ENCODE data around the gene ASTN2.
"Not testable (repeated sequence)": the region's sequence is repeated elsewhere in the genome, so short reads cannot be mapped to it uniquely, and the experiment has no call there.

Gene ASTN2

DNA sequence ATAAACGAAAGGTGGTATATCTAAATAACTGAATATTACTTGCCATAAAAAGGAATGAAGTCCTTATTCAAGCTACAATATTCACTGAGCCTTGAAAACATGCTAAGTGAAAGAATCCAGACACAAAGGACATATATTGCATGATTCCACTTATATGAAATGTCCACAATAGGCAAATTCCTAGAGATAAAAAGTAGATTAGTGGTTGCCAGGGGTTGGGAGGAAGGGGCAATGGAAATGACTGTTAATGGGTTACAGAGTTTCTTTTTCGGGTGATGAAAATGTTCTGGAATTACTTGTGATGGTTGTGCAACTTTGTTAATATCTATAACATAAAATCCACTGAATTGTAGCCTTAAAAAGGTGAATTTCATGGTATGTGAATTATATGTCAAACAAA is 954.8 kb downstream of the ASTN2 start:
- DNase-seq (ENCODE audit: low spot score), result no peak

DNA sequence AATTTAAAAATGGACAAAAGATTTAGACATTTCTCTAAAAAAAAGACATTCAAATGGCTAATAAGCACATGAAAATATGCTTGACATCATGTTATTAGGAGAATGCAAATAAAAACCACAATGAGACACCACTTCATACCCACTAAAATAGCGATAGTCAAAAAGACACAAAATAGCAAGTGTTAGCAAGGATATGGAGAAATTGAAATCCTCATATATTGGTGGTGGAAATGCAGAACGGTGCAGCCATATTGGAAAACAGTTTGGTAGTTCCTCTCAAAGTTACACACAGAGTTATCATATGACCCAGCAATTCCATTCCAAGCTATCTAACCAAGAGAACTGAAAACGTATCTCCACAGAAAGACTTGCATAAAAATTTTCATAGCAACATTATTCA is 955.3 kb downstream of the ASTN2 start:
- DNase-seq (ENCODE audit: low spot score), result no peak

DNA sequence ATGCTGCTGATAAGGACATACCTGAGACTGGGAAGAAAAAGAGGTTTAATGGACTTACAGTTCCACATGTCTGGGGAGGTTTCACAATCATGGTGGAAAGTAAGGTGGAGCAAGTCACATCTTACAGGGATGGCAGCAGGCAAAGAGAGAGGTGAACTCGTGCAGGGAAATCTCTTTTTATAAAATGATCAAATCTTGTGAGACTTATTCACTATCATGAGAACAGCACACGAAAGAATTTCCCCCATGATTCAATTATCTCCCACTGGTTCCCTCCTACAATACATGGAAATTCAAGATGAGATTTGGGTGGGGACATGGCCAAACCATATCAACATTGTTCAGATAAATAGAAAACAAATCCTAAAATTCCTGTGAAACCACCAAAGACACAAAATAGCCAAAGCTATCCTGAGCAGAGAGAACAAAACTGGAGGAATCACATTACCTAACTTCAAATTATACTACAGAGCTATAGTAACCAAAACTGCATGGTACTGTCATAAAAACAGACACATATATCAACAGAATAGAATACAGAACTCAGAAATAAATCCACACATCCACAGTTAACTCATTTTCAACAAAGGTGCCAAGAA is 958.3 kb downstream of the ASTN2 start:
- no peak for DNase-seq (ENCODE audit: low spot score)

- DNase-seq (ENCODE audit: low spot score), result not testable (repeated sequence)
Observed at GRCh38 chr9:116454539-116454938, 960.3 kb downstream of the ASTN2 start.

DNA sequence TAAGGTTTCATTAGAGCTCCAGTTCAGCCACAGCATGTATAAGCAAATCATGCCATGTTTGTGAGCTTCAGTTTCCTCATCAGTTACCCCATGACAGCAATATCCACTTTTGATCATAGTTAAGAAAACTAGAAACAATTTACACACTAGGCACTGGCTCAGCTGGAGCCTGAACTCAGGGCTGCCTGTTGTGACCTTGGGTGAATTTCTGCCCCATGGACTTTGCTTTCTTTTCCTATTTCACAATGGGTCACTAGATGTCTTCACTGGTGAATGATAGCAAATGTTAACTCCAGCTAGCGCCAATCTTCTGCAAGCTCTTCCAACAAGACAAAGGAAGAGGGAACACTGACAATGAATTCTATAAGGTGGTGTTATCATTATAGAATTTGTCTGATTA is 961.1 kb downstream of the ASTN2 start:
- no peak for DNase-seq (ENCODE audit: low spot score)

GRCh38 chr9:116452634-116453033 is 962.2 kb downstream of the ASTN2 start:
- DNase-seq (ENCODE audit: low spot score), result no peak

- no peak for DNase-seq (ENCODE audit: low spot score)
Observed at GRCh38 chr9:116452227-116452626, 962.6 kb downstream of the ASTN2 start.

- DNase-seq (ENCODE audit: low spot score), result no peak
Observed at GRCh38 chr9:116451500-116452115, 963.2 kb downstream of the ASTN2 start.

GRCh38 chr9:116450378-116451139 is 964.3 kb downstream of the ASTN2 start:
- no peak for DNase-seq (ENCODE audit: low spot score)

DNA sequence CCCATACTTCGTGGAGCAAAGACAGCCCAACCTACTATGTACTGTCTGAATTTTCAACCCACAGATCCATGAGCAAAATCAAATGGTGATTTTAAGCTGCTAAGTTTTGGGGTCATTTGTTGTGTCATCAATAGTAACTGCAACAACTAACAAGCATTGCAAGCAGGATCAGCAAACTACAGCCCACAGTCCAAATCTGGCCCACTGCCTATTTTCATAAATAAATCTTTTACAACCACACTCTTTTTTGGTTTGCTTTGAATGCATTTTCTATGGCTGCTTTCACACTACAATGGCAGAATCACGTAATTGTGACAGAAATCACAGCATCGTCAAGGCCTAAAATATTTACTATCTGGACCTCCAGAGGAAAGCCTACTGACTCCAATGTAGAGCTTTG is 964.9 kb downstream of the ASTN2 start:
- DNase-seq (ENCODE audit: low spot score), result no peak

DNA sequence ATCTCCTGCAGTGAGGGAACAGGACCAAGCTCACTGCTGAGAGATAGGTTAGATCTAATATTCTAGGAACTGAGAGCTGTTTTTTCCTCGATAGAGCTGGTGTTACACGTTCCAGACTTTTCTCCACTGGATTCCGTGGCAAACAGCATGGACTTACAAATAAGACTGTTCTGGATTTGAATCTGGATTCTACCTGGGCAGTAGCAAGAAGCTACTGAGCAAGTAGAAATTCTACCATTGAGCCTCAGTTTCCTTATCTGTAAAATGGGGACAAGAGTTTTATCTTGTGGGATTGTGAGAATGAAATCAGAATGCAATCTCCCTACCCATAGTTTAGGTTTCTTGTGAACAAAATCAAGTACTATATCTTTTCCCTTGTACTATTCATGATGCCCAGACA is 966.4 kb downstream of the ASTN2 start:
- no peak for DNase-seq (ENCODE audit: low spot score)

DNA sequence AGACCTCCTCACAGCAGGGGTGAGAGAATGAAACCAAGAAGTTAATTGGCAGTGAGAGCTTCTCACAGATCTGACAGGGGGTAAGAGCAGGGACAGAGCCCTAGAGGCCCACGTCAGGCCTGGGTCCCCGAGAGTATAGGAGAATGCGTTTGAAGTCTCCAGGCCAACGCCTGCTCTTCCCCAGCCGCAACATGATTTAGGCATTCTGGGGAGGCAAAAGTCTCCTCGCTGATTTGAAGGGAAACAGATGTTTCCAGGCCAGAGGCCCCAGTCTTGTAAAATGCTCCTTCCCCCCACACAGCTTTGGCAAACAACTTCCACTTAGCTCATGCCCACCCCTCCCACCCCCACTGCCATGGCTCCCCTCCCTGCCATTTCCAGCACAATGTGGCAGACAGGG is 966.9 kb downstream of the ASTN2 start:
- no peak for DNase-seq (ENCODE audit: low spot score)

- DNase-seq (ENCODE audit: low spot score), result no peak
Observed at GRCh38 chr9:116442528-116442927, 972.3 kb downstream of the ASTN2 start.

DNA sequence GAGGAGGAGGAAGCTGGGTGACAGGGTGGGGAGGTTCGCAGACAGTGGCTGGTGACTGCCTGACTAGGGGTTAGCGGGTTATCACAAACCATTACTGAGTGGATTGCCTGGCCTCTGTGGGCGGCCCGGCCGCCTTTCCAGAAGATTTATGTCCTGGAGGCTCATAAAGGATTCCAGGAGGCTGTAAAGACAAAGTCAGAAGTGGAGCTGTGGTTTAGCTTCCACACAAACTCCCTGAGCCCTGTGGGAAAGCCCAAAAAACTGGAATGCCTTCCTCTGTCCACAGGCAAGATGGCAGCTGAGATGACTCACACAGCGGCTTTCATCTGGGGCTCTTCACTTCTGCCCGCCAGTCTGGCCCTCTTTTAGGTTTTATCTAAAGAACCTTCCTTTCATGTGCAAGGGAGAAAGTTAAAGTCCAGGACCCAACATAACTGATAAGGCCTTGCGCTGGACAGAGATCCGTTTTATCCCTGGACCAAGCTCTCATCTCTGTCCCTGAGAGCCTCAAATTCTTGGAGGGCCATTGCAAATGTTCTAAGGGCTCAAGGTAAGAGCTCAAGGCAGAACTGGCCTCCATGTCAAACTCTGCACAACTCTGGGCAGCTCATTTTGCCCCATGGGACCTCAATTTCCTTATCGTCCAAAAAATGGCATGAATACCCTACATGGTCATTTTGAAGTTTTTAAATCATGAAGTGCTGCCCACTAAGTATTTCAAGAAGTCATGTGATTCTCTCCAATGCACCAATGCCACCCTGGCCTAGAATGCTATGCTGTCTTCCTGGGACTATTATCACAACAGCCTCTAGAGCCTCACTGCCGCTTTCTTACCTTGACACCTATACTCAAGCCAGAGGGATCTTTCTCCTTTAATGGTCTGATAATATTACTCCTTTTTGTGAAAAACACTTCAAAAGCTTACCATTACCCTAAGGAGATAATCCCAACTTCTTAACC is 977.2 kb downstream of the ASTN2 start:
- DNase-seq (ENCODE audit: low spot score), result no peak

- DNase-seq (ENCODE audit: low spot score), result no peak
Observed at GRCh38 chr9:116436121-116436520, 978.7 kb downstream of the ASTN2 start.

DNA sequence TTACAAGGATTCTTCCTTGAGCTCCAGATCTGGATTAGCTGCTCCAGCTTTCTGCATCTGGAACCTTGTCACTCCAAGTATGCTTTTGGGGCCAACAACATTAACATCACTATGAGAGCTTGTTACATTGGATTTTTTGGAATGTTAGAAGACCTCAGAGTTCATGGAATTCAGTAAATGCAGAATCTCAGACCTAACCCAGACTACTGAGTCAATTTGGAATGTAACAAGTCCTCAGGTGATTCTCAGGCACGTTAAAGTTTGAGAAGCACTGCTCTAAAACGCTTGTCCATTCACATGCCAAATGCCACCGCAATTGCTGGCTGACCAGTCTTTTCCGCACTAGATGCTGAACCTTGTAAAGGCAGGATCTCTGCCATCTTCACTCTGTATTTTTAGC is 979.2 kb downstream of the ASTN2 start:
- DNase-seq (ENCODE audit: low spot score), result no peak

DNA sequence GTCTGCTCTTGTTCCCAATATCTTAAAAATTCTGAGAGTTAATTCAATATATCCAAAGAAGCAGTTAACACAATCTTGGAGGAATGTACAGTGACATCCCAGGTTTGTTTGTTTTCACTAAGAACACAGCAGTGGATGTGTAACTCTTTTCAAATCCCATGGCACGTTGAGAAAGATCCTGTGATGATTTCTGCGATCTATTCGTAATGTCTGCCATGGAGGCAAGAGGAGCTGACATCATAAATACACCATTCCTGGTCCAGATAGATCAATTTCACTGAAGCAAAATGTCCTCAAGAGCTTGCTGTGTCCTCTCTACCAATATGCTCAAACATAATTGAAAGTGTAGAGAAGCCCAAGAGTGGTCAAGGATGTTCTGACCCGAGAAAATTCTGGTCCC is 980.5 kb downstream of the ASTN2 start:
- no peak for DNase-seq (ENCODE audit: low spot score)

DNA sequence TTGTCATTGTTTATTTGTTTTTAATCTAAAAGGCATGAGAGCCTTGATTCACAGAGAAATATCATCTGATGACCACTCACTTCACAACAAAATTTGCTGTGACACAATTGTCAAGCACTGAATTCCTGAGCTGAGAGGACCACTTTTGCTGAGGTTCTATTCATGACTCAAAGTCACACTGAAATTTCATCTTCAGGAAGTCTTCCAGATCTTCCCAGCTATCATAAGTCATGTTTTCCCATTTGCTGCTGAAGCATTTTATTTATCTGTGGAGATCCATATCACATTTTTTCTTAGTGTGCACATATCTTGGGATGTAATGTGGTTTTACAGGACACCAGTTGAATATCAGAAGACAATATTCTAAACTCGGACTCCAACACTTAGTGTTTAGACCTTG is 982.8 kb downstream of the ASTN2 start:
- no peak for DNase-seq (ENCODE audit: low spot score)

DNA sequence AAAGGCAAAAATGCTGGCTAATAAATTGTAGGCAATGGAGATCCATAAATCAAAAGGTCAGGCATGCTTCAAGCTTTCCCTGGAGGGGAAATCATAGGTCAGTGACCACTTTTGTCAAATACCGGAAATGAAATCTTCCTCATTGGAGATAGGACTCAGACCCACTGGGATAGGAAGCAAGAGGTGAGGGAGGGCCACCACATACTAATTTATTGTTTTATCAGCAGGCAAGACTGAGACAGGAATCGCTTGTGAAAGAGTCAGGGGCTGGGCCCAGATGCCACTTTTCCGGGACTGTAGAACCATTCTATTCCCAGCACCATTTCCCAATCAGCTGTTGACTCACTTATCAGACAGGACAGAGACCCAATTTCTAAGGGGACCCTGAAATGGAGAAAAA is 984.0 kb downstream of the ASTN2 start:
- DNase-seq (ENCODE audit: low spot score), result no peak

- no peak for DNase-seq (ENCODE audit: low spot score)
Observed at GRCh38 chr9:116425244-116425643, 989.6 kb downstream of the ASTN2 start.

DNA sequence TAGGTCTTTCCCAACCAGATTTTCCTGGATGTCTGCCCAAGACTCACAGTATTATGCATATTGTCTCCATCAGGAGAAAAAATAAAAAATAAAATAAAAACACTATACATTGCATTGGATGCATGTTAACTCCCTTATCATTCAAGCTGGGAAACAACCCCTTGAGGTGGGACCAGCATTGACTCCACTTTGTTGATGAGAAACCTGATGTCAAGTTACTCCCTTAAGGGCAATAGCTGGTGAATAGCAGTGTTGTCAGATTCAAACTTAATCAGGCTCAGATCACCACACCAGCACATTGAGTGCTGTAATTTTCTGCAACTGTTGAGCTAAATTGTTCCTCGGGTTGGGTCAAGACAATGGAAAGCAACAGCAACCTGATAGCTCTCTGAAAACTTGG is 991.7 kb downstream of the ASTN2 start:
- no peak for DNase-seq (ENCODE audit: low spot score)

Data from RKO (cell line).